WTC11 (cell line): ENCODE measurements around the gene UQCR11. TPM values are rescaled to one million over a fixed set of nuclear protein-coding genes. Genes with fewer than 3 reads are reported as not detected.
A peak's percentile ranks its signal among the peaks of the same experiment; 100 is the strongest.

Source experiments
- ATAC-seq: fragments of 200-7000 bp; cut with Tn5 transposase; 2 replicates; pipeline ENCODE4 v1.10.0; 2021; ENCODE audit warnings: mild to moderate bottlenecking, moderate library complexity
- CTCF ChIA-PET: fragments of 300-600 bp; sonication (Branson Sonifier 250); formaldehyde crosslinking; loops from one replicate; lab custom pipeline; 2021; ENCODE audit warnings: antibody characterized with exemption; lab: Charles Lee
- POLR2A ChIA-PET: fragments of 350-600 bp; sonication (Branson Sonifier 250); formaldehyde crosslinking; loops from one replicate; lab custom pipeline; 2021; ENCODE audit warnings: antibody characterized with exemption; lab: Charles Lee
- DNase-seq: peaks from one replicate; pipeline ENCODE4 v3.0.0; 2021; ENCODE audit warnings: low spot score
- H3K27ac Mint-ChIP-seq: 2 replicates; pipeline ENCODE4 v1.8.0; 2021; ENCODE audit warnings: mixed read lengths
- H3K27me3 Mint-ChIP-seq: 2 replicates; pipeline ENCODE4 v1.8.0; 2021; ENCODE audit warnings: low read depth, mild to moderate bottlenecking, moderate library complexity, mixed read lengths
- H3K36me3 Mint-ChIP-seq: 2 replicates; pipeline ENCODE4 v1.8.0; 2021; ENCODE audit warnings: mixed read lengths
- H3K4me1 Mint-ChIP-seq: 2 replicates; pipeline ENCODE4 v1.8.0; 2022; ENCODE audit warnings: mixed read lengths
- H3K4me3 Mint-ChIP-seq: 2 replicates; pipeline ENCODE4 v1.8.0; 2021; ENCODE audit warnings: mild to moderate bottlenecking, moderate library complexity, mixed read lengths
- H3K9me3 Mint-ChIP-seq: 2 replicates; pipeline ENCODE4 v1.8.0; 2021; ENCODE audit warnings: mixed read lengths
- CBFB ChIP-seq: sonication (generic); formaldehyde crosslinking; IDR thresholded peaks from 2 replicates; pipeline ENCODE4 v1.8.1; 2022; ENCODE audit warnings: mild to moderate bottlenecking, low read depth, missing genetic modification reagents
- FOXK1 ChIP-seq: sonication (generic); formaldehyde crosslinking; IDR thresholded peaks from 2 replicates; pipeline ENCODE4 v1.8.0; 2022; ENCODE audit warnings: mild to moderate bottlenecking, moderate library complexity, missing genetic modification reagents
- FOXP1 ChIP-seq: sonication (generic); formaldehyde crosslinking; IDR thresholded peaks from 2 replicates; pipeline ENCODE4 v1.8.0; 2022; ENCODE audit warnings: missing genetic modification reagents, mild to moderate bottlenecking, moderate library complexity, borderline replicate concordance
- FOXP4 ChIP-seq: sonication (generic); formaldehyde crosslinking; IDR thresholded peaks from 2 replicates; pipeline ENCODE4 v1.8.0; 2022; ENCODE audit warnings: mild to moderate bottlenecking, missing genetic modification reagents
- JUN ChIP-seq: sonication (generic); formaldehyde crosslinking; IDR thresholded peaks from 2 replicates; pipeline ENCODE4 v1.8.0; 2023; ENCODE audit warnings: mild to moderate bottlenecking, missing genetic modification reagents
- MXD4 ChIP-seq: fragments of 250-450 bp; sonication (Bioruptor Pico); IDR thresholded peaks from 2 replicates; pipeline ENCODE4 v1.8.0; 2021; ENCODE audit warnings: mild to moderate bottlenecking, moderate library complexity, borderline replicate concordance
- NFATC4 ChIP-seq: fragments of 250-450 bp; sonication (Bioruptor Pico); IDR thresholded peaks from 2 replicates; pipeline ENCODE4 v1.9.0; 2021; ENCODE audit warnings: mild to moderate bottlenecking
- NR3C1 ChIP-seq: sonication (generic); formaldehyde crosslinking; conservative IDR thresholded peaks from 2 replicates; pipeline ENCODE4 v1.8.1; 2023; ENCODE audit warnings: low read depth, mild to moderate bottlenecking, missing genetic modification reagents
- PREB ChIP-seq: sonication (generic); formaldehyde crosslinking; IDR thresholded peaks from 2 replicates; pipeline ENCODE4 v1.8.1; 2022; ENCODE audit warnings: mild to moderate bottlenecking, missing genetic modification reagents, moderate library complexity, borderline replicate concordance
- RORB ChIP-seq: fragments of 250-450 bp; sonication (Bioruptor Pico); IDR thresholded peaks from 2 replicates; pipeline ENCODE4 v1.9.0; 2021; ENCODE audit warnings: mild to moderate bottlenecking
- SMAD4 ChIP-seq: sonication (generic); formaldehyde crosslinking; IDR thresholded peaks from 2 replicates; pipeline ENCODE4 v1.8.0; 2022; ENCODE audit warnings: mild to moderate bottlenecking, missing genetic modification reagents
- SOX15 ChIP-seq: fragments of 250-450 bp; sonication (Bioruptor Pico); IDR thresholded peaks from 2 replicates; pipeline ENCODE4 v1.9.0; 2021; ENCODE audit warnings: mild to moderate bottlenecking
- SP1 ChIP-seq: sonication (generic); formaldehyde crosslinking; conservative IDR thresholded peaks from 2 replicates; pipeline ENCODE4 v1.8.1; 2022; ENCODE audit warnings: missing genetic modification reagents
- STAT6 ChIP-seq: sonication (generic); formaldehyde crosslinking; conservative IDR thresholded peaks from 2 replicates; pipeline ENCODE4 v1.8.1; 2023; ENCODE audit warnings: mild to moderate bottlenecking, low read depth, missing genetic modification reagents, moderate library complexity
- TEAD1 ChIP-seq: sonication (generic); formaldehyde crosslinking; IDR thresholded peaks from 2 replicates; pipeline ENCODE4 v1.8.0; 2022; ENCODE audit warnings: mild to moderate bottlenecking, missing genetic modification reagents
- ZBTB43 ChIP-seq: sonication (generic); formaldehyde crosslinking; IDR thresholded peaks from 2 replicates; pipeline ENCODE4 v1.8.1; 2023; ENCODE audit warnings: mild to moderate bottlenecking, missing genetic modification reagents
- ZNF138 ChIP-seq: sonication (generic); formaldehyde crosslinking; conservative IDR thresholded peaks from 2 replicates; pipeline ENCODE4 v1.8.1; 2022; ENCODE audit warnings: mild to moderate bottlenecking, moderate library complexity, missing genetic modification reagents
- ZNF219 ChIP-seq: sonication (generic); formaldehyde crosslinking; IDR thresholded peaks from 2 replicates; pipeline ENCODE4 v1.8.0; 2023; ENCODE audit warnings: missing genetic modification reagents, mild to moderate bottlenecking, borderline replicate concordance
- ZNF317 ChIP-seq: sonication (generic); formaldehyde crosslinking; IDR thresholded peaks from 2 replicates; pipeline ENCODE4 v1.8.1; 2023; ENCODE audit warnings: low read depth, mild to moderate bottlenecking, moderate library complexity, missing genetic modification reagents, borderline replicate concordance
- ZNF396 ChIP-seq: fragments of 250-450 bp; sonication (Bioruptor Pico); IDR thresholded peaks from 2 replicates; pipeline ENCODE4 v1.8.0; 2021; ENCODE audit warnings: mild to moderate bottlenecking, moderate library complexity, borderline replicate concordance
- ZNF423 ChIP-seq: fragments of 250-450 bp; sonication (Bioruptor Pico); IDR thresholded peaks from 2 replicates; pipeline ENCODE4 v2.1.2; 2022; ENCODE audit warnings: mild to moderate bottlenecking, moderate library complexity
- ZNF532 ChIP-seq: fragments of 250-450 bp; sonication (Bioruptor Pico); IDR thresholded peaks from 2 replicates; pipeline ENCODE4 v1.9.0; 2021; ENCODE audit warnings: mild to moderate bottlenecking, borderline replicate concordance
- ZNF671 ChIP-seq: fragments of 250-450 bp; sonication (Bioruptor Pico); IDR thresholded peaks from 2 replicates; pipeline ENCODE4 v1.8.0; 2021; ENCODE audit warnings: mild to moderate bottlenecking
- total RNA-seq: library from RNA; stranded (reverse); gene quantifications from 3 replicates; pipeline ENCODE4 v1.2.3, GENCODE V29; 2021

UQCR11 gene
- total RNA-seq, 1 experiment from 2014 or later, result 198 TPM

- TF ChIP-seq FOXK1 (CRISPR knock-in tag) (no peak), RORB (CRISPR knock-in tag) (no peak), NFATC4 (CRISPR knock-in tag) (no peak), SP1 (CRISPR knock-in tag) (peak; percentile 63; the same call in 1 of the 2 replicates), FOXP4 (CRISPR knock-in tag) (no peak), SOX15 (CRISPR knock-in tag) (no peak), ZBTB43 (0 out of 2 replicates have a peak, but pooled peaks have one; percentile 51), ZNF219 (CRISPR knock-in tag) (no peak), CBFB (CRISPR knock-in tag) (0 out of 2 replicates have a peak, but pooled peaks have one; percentile 36), ZNF317 (no peak), PREB (no peak), JUN (CRISPR knock-in tag) (no peak), ZNF396 (CRISPR knock-in tag) (no peak), ZNF423 (CRISPR knock-in tag) (no peak), FOXP1 (CRISPR knock-in tag) (0 out of 2 replicates have a peak, but pooled peaks have one; percentile 54), ZNF671 (CRISPR knock-in tag) (no peak)
Measured at GRCh38 chr19:1605236-1606137, at the start of gene UQCR11 (continued).

- no peak for DNase-seq
- H3K27ac Mint-ChIP-seq, result no peak overlapping the region
- no peak for TF ChIP-seq ZNF532 (CRISPR knock-in tag)
- no peak for TF ChIP-seq MXD4 (CRISPR knock-in tag)
- TF ChIP-seq STAT6, result no peak
- TF ChIP-seq SMAD4 (CRISPR knock-in tag), result no peak
- no peak for TF ChIP-seq ZNF138
- TF ChIP-seq TEAD1 (CRISPR knock-in tag), result no peak
- TF ChIP-seq NR3C1 (CRISPR knock-in tag), result no peak
Measured at GRCh38 chr19:1654178-1654792, 49.0 kb upstream of the UQCR11 start.

More at GRCh38 chr19:1654178-1654792, 49.0 kb upstream of the UQCR11 start:
- no peak for ATAC-seq
- POLR2A ChIA-PET, result no interaction called here
- peak overlapping the region; percentile 44 for H3K4me3 Mint-ChIP-seq
- H3K9me3 Mint-ChIP-seq, result no peaks in the 10 kb centered on the region
- peaks cover 5% of the 10 kb centered on the region for H3K36me3 Mint-ChIP-seq
- no peaks in the 10 kb centered on the region; the same call in 1 of the 2 replicates for H3K27me3 Mint-ChIP-seq
- CTCF ChIA-PET, result interaction anchor here (0.8 to 0.9 kb wide), 2 partner anchors 121 to 133 kb away, joined by 3 read pairs; no protein-coding TSS in a partner anchor
- peaks cover 5% of the 10 kb centered on the region for H3K4me1 Mint-ChIP-seq
